Spleen (tissue), 7 donors: ENCODE measurements around the gene CYP3A4.

Experiments
- CTCF ChIP-seq, 11 experiments: fragments of 200-600 bp in 7 of 11; fragments of 450-650 bp in 4 of 11; sonication (generic) in 4 of 11; IDR thresholded peaks in 8 of 11; conservative IDR thresholded peaks in 3 of 11; 1 replicate in 7 of 11; 2 replicates in 4 of 11; pipeline versions ENCODE4 v1.4.0 to v1.8.0; 2016 to 2021; ENCODE audit warnings: antibody characterized with exemption in 11 of 11, inconsistent platforms in 4 of 11, mild to moderate bottlenecking in 1 of 11
- POLR2A ChIP-seq, 3 donors: fragments of 450-650 bp; IDR thresholded peaks; one replicate each; pipeline ENCODE4 v1.5.1; 2017; ENCODE audit warnings: antibody characterized with exemption in 3 of 3, mild to moderate bottlenecking in 1 of 3
- donor health status: DM: no; HTN: no; CAD: no; lungs with moderate emphysema.
- donor health status: DM: no; HTN: no; CAD: no.
- donor health status: DM: no; HTN: no; CAD: no.

DNA sequence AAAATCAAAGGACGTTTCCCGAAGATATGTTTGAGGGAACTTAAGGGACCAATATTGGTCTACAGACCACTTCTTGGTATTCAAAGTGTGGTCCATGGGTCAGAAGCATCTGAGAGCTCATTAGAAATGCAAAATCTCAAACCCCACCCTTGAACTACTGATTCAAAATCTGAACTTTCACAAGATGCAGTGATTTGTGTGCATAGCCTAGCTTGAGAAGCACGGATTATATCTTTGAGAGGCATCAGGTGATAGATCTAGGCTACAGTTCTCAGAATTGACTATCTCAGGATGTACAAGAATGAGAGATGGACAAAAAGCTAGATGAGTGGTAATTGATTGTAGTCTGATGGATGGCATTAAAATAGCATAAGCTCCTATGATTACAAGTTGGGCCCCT is 19.5 kb downstream of the CYP3A4 start:
- TF ChIP-seq CTCF (IDR thresholded peaks at IDR 0.05 in 8 of 11, conservative IDR thresholded peaks at IDR 0.05 in 3 of 11) (no peak), POLR2A (IDR thresholded peaks at IDR 0.05) (no peak)
